Body of pancreas (tissue), 4 donors: ENCODE data around the gene RNLS.

ENCODE experiments used
- CTCF ChIP-seq, 7 experiments: fragments of 450-650 bp in 4 of 7; fragments of 200-600 bp in 3 of 7; sonication (generic) in 3 of 7; IDR thresholded peaks; one replicate each; pipeline ENCODE4 v1.5.1; 2016 to 2019; ENCODE audit warnings: antibody characterized with exemption in 7 of 7
- POLR2A ChIP-seq, 3 donors: fragments of 450-650 bp; IDR thresholded peaks; one replicate each; pipeline ENCODE4 v1.6.1; 2016; ENCODE audit warnings: antibody characterized with exemption in 3 of 3, mild to moderate bottlenecking in 2 of 3

- no peak for TF ChIP-seq CTCF (IDR thresholded peaks at IDR 0.05)
- no peak for TF ChIP-seq POLR2A (IDR thresholded peaks at IDR 0.05)
These were observed 42.8 kb downstream of the RNLS start for GRCh38 chr10:88540351-88540750.
